Smooth muscle cell (in vitro differentiated cells): ENCODE results near the gene ZFPL1. TPM values are rescaled to one million over a fixed set of nuclear protein-coding genes. Genes with fewer than 3 reads are reported as not detected.

Experiments
- DNase-seq: peaks from one replicate; lab custom pipeline; 2025; ENCODE audit not compliant: unreplicated experiment; lab: John Stamatoyannopoulos, UW
- H2AFZ ChIP-seq: fragments of 200-600 bp; sonication (generic); 2 replicates; pipeline ENCODE4 v1.6.0; 2016; ENCODE audit warnings: antibody characterized with exemption, low read depth, mild to moderate bottlenecking
- H3F3A ChIP-seq: fragments of 200-600 bp; sonication (generic); 2 replicates; pipeline ENCODE4 v1.6.0; 2017; ENCODE audit warnings: antibody characterized with exemption, low read depth
- H3K27ac ChIP-seq: fragments of 200-600 bp; sonication (generic); 2 replicates; pipeline ENCODE4 v1.5.1; 2016; ENCODE audit warnings: low read depth, mild to moderate bottlenecking
- H3K27me3 ChIP-seq: fragments of 200-600 bp; sonication (generic); 2 replicates; pipeline ENCODE4 v1.6.1; 2016; ENCODE audit warnings: low read depth, mild to moderate bottlenecking
- H3K36me3 ChIP-seq: fragments of 200-600 bp; sonication (generic); 2 replicates; pipeline ENCODE4 v1.5.1; 2016; ENCODE audit warnings: low read depth
- H3K4me1 ChIP-seq: fragments of 200-600 bp; sonication (generic); 2 replicates; pipeline ENCODE4 v1.5.1; 2016; ENCODE audit warnings: low read depth
- H3K4me2 ChIP-seq: fragments of 200-600 bp; sonication (generic); 2 replicates; pipeline ENCODE4 v1.6.0; 2016; ENCODE audit warnings: mild to moderate bottlenecking
- H3K4me3 ChIP-seq: fragments of 200-600 bp; sonication (generic); 2 replicates; pipeline ENCODE4 v1.5.1; 2016; ENCODE audit warnings: mild to moderate bottlenecking
- H3K79me2 ChIP-seq: fragments of 200-600 bp; sonication (generic); 2 replicates; pipeline ENCODE4 v1.6.0; 2016; ENCODE audit warnings: low read depth, mild to moderate bottlenecking
- H3K9ac ChIP-seq: fragments of 200-600 bp; sonication (generic); 2 replicates; pipeline ENCODE4 v1.6.0; 2016; ENCODE audit warnings: low read depth
- H3K9me3 ChIP-seq: fragments of 200-600 bp; sonication (generic); replicated peaks from 2 replicates; pipeline ENCODE4 v1.5.1; 2016; ENCODE audit warnings: low read depth
- H4K20me1 ChIP-seq: fragments of 200-600 bp; sonication (generic); 2 replicates; pipeline ENCODE4 v1.6.0; 2016; ENCODE audit warnings: low read depth
- WGBS: methylation state at CpG from one replicate; pipeline ENCODE4 v1.1.7; 2016; ENCODE audit warnings: low lambda C conversion rate; 5-methylcytosine and 5-hydroxymethylcytosine counted together
- polyA plus RNA-seq: library from polyadenylated mRNA; unstranded; fragments of >200 nt; fragmentation: Nextera tagmentation; extraction: Ambion mirVana; gene quantifications from 2 replicates; pipeline ENCODE4 v1.2.1, GENCODE V29; 2016
- total RNA-seq: library from RNA; depleted of rRNA; stranded (reverse); fragments of >200 nt; gene quantifications from 2 replicates; pipeline ENCODE4 v1.2.3, GENCODE V29; 2014
- TF ChIP-seq, protein P1 (sequence below): fragments of 200-600 bp; sonication (generic); IDR thresholded peaks from 2 replicates; pipeline ENCODE4 v1.5.1; 2017; ENCODE audit warnings: borderline replicate concordance, mild to moderate bottlenecking, antibody characterized with exemption; ENCODE audit not compliant: insufficient read depth, poor library complexity, severe bottlenecking

ZFPL1 gene
- total and polyA plus RNA-seq, 2 experiments from 2014 or later: 87.1 to 91.0 TPM

DNA sequence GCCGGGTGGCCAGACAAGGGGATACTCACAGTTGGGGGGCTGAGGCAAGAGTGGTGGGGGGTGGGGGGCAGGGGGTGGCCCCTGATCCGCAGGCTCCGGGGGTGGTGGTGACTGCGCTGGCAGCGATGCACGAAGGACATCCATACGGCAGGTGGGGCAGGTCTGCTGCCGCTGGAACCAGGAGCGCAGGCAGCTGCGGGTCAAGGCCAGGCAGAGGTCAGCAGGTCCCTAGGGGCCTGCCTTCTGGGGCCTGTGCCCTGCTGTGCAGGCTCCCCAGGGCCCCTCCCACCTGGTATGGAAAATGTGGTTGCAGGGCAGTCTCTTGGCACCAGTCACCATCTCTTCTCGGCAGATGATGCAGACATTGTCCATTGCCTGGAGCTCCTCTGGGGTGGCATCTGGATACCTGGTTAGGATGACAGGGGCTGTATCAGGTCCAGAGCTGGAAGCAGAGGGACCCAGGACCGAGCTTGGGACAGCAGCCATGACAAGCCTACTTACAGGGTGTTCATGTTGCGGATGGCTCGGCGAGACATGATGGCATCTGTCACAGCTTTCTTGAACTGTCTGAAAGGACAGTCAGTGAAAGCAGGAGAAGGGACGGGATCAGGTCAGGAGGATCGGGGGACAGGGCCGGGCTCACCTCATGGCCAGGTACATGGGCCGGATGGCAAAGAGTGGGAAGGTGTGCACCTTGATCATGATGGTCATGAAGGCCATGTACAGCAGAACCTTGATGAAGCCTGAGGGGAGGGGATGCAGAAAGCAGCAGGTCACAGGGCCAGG lies 46.8 kb downstream of the ZFPL1 start:
- TF ChIP-seq, protein P1, sequence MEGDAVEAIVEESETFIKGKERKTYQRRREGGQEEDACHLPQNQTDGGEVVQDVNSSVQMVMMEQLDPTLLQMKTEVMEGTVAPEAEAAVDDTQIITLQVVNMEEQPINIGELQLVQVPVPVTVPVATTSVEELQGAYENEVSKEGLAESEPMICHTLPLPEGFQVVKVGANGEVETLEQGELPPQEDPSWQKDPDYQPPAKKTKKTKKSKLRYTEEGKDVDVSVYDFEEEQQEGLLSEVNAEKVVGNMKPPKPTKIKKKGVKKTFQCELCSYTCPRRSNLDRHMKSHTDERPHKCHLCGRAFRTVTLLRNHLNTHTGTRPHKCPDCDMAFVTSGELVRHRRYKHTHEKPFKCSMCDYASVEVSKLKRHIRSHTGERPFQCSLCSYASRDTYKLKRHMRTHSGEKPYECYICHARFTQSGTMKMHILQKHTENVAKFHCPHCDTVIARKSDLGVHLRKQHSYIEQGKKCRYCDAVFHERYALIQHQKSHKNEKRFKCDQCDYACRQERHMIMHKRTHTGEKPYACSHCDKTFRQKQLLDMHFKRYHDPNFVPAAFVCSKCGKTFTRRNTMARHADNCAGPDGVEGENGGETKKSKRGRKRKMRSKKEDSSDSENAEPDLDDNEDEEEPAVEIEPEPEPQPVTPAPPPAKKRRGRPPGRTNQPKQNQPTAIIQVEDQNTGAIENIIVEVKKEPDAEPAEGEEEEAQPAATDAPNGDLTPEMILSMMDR: no peak
- Histone ChIP-seq H3K27ac (no peak overlapping the region), H3F3A (peaks cover 20% of the 10 kb centered on the region), H3K36me3 (no peaks in the 10 kb centered on the region), H3K9me3 (no peaks in the 10 kb centered on the region), H3K4me1 (peaks cover 5% of the 10 kb centered on the region), H2AFZ (no peak overlapping the region), H4K20me1 (peaks cover 30% of the 10 kb centered on the region), H3K4me3 (no peak overlapping the region), H3K27me3 (no peaks in the 10 kb centered on the region), H3K9ac (no peak overlapping the region), H3K79me2 (peaks cover 18% of the 10 kb centered on the region), H3K4me2 (no peak overlapping the region)
- DNase-seq: no peak
- WGBS: 98% methylated on average over 19 of the region's 19 CpGs

DNA sequence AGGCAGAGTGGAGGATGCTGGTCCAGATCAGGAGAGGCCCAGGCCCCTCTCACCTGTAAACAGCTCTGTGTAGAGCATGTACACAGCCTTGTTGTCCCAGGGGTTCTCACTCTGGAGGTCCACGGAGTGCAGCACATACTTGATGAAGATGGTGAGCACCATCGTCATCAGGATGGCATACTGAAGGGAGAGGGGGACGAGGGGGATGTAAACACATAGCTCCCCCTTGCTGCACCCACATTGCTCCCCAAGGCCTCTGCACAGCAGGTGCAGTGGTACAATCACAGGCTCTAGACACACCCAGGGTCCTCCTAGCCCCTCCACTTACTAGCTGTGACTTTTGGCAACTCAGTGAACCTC lies 47.4 kb downstream of the ZFPL1 start:
- Histone ChIP-seq H3K36me3 (no peaks in the 10 kb centered on the region), H3K9ac (no peak overlapping the region), H3K4me1 (peaks cover 5% of the 10 kb centered on the region), H3K9me3 (no peaks in the 10 kb centered on the region), H2AFZ (no peak overlapping the region), H3K4me2 (no peak overlapping the region), H3K27ac (no peak overlapping the region), H4K20me1 (peaks cover 30% of the 10 kb centered on the region), H3K79me2 (peaks cover 18% of the 10 kb centered on the region), H3K27me3 (no peaks in the 10 kb centered on the region), H3K4me3 (no peak overlapping the region), H3F3A (peaks cover 19% of the 10 kb centered on the region)
- DNase-seq: no peak
- 87% methylated on average over 3 of the region's 3 CpGs for WGBS
- TF ChIP-seq, protein P1: no peak

DNA sequence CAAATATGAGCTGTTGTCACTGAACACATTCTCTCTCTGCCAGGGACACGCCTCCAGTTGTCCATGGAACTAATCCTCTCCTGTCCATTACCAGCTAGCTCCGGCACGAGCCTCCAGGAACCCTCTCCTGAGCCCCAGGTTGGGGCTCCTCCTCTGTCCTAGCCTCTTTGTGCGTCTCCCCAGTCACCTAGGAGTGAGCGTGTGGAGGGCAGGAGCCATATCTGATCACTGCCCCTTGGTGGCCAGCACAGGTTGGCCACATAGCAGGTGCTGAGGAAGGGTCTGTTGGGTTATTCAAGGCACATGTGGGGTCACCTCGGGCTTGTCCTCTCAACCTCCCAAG lies 47.8 kb downstream of the ZFPL1 start:
- Histone ChIP-seq H4K20me1 (peaks cover 30% of the 10 kb centered on the region), H3K9me3 (no peaks in the 10 kb centered on the region), H3K4me1 (peaks cover 5% of the 10 kb centered on the region), H3K4me3 (no peak overlapping the region), H3F3A (peaks cover 14% of the 10 kb centered on the region), H3K36me3 (no peaks in the 10 kb centered on the region), H2AFZ (no peak overlapping the region), H3K9ac (no peak overlapping the region), H3K4me2 (no peak overlapping the region), H3K79me2 (peaks cover 18% of the 10 kb centered on the region), H3K27ac (no peak overlapping the region), H3K27me3 (no peaks in the 10 kb centered on the region)
- WGBS: 91% methylated on average over 6 of the region's 6 CpGs
- TF ChIP-seq, protein P1: no peak
- DNase-seq: no peak
